Measurements from ENCODE around the gene PIGU. TPM values are rescaled to one million over a fixed set of nuclear protein-coding genes. Genes with fewer than 3 reads are reported as not detected.
A peak's percentile ranks its signal among the peaks of the same experiment; 100 is the strongest.
"Not testable (repeated sequence)": the region's sequence is repeated elsewhere in the genome, so short reads cannot be mapped to it uniquely, and the experiment has no call there.

PIGU gene
- total RNA-seq, 1 donor from 2014 or later: 45.8 TPM

GRCh38 chr20:34517114-34517505 lies 159.8 kb downstream of the PIGU start:
- Mint-ChIP-seq H3K4me3 (ENCODE audit: low read depth) (peak overlapping the region; percentile 93), H3K36me3 (ENCODE audit: insufficient read depth) (peaks cover 15% of the 10 kb centered on the region), H3K9me3 (ENCODE audit: low read depth) (no peaks in the 10 kb centered on the region), H3K27ac (peak overlapping the region; percentile 99), H3K27me3 (no peaks in the 10 kb centered on the region), H3K4me1 (ENCODE audit: low read depth) (peaks cover 34% of the 10 kb centered on the region)
- DNase-seq (ENCODE audit: low spot score, unreplicated experiment): no peak
- TF ChIP-seq CTCF (IDR thresholded peaks at IDR 0.05; ENCODE audit: unreplicated experiment): no peak

- Mint-ChIP-seq H3K27me3 (no peaks in the 10 kb centered on the region), H3K4me1 (ENCODE audit: low read depth) (peaks cover 37% of the 10 kb centered on the region), H3K9me3 (ENCODE audit: low read depth) (no peaks in the 10 kb centered on the region), H3K4me3 (ENCODE audit: low read depth) (peak within 1 kb of the TSS; percentile 93), H3K27ac (peak within 1 kb of the TSS; percentile 99), H3K36me3 (ENCODE audit: insufficient read depth) (peaks cover 13% of the 10 kb centered on the region)
- no peak for TF ChIP-seq CTCF (IDR thresholded peaks at IDR 0.05; ENCODE audit: unreplicated experiment)
- peak; percentile 100 for DNase-seq (ENCODE audit: low spot score, unreplicated experiment)
Observed at GRCh38 chr20:34516247-34517113, 160.4 kb downstream of the PIGU start, which contains the start of gene DYNLRB1. Gene DYNLRB1 (plus strand): TSS chr20:34516422. CDS start chr20:34516459, 37 bp downstream.

GRCh38 chr20:34515484-34516246 lies 161.2 kb downstream of the PIGU start:
- peak overlapping the region; percentile 93 for H3K4me3 Mint-ChIP-seq (ENCODE audit: low read depth)
- no peaks in the 10 kb centered on the region for H3K27me3 Mint-ChIP-seq
- H3K4me1 Mint-ChIP-seq (ENCODE audit: low read depth): peaks cover 45% of the 10 kb centered on the region
- peak; percentile 62 for DNase-seq (ENCODE audit: low spot score, unreplicated experiment)
- H3K9me3 Mint-ChIP-seq (ENCODE audit: low read depth): no peaks in the 10 kb centered on the region
- H3K36me3 Mint-ChIP-seq (ENCODE audit: insufficient read depth): peaks cover 15% of the 10 kb centered on the region
- no peak for TF ChIP-seq CTCF (IDR thresholded peaks at IDR 0.05; ENCODE audit: unreplicated experiment)
- peak overlapping the region; percentile 99 for H3K27ac Mint-ChIP-seq

- DNase-seq (ENCODE audit: low spot score, unreplicated experiment): no peak
- Mint-ChIP-seq H3K27ac (peak overlapping the region; percentile 99), H3K9me3 (ENCODE audit: low read depth) (no peaks in the 10 kb centered on the region), H3K27me3 (no peaks in the 10 kb centered on the region), H3K36me3 (ENCODE audit: insufficient read depth) (peaks cover 15% of the 10 kb centered on the region), H3K4me3 (ENCODE audit: low read depth) (peak overlapping the region; percentile 93), H3K4me1 (ENCODE audit: low read depth) (peaks cover 45% of the 10 kb centered on the region)
- no peak for TF ChIP-seq CTCF (IDR thresholded peaks at IDR 0.05; ENCODE audit: unreplicated experiment)
Observed at GRCh38 chr20:34514897-34515483, 161.9 kb downstream of the PIGU start.

- Mint-ChIP-seq H3K36me3 (ENCODE audit: insufficient read depth) (peaks cover 13% of the 10 kb centered on the region), H3K4me3 (ENCODE audit: low read depth) (peak overlapping the region; percentile 93), H3K4me1 (ENCODE audit: low read depth) (peaks cover 45% of the 10 kb centered on the region), H3K27ac (peak overlapping the region; percentile 60)
- not testable (repeated sequence) for H3K9me3 Mint-ChIP-seq (ENCODE audit: low read depth); DNase-seq (ENCODE audit: low spot score, unreplicated experiment); H3K27me3 Mint-ChIP-seq
Observed at GRCh38 chr20:34514034-34514433, 162.9 kb downstream of the PIGU start.

Data from progenitor cell of endocrine pancreas (in vitro differentiated cells).